HCT116 (cell line): Measurements from ENCODE around the gene GRIK3.

Experiments used
- CTCF ChIP-seq, 3 experiments: fragments of 200-600 bp in 1 of 3; sonication (generic) in 1 of 3; IDR thresholded peaks in 2 of 3; conservative IDR thresholded peaks in 1 of 3; 2 replicates each; pipeline ENCODE4 v1.5.1; 2012 to 2017; ENCODE audit warnings: low read depth in 2 of 3, low read length in 2 of 3, antibody characterized with exemption in 1 of 3, borderline replicate concordance in 1 of 3, control low read depth in 1 of 3, mild to moderate bottlenecking in 1 of 3, mixed read lengths in 1 of 3, mixed run types in 1 of 3, moderate library complexity in 1 of 3; ENCODE audit not compliant: insufficient read depth in 1 of 3
- EZH2phosphoT487 ChIP-seq: fragments of 200-600 bp; IDR thresholded peaks from 2 replicates; pipeline ENCODE4 v1.6.1; 2018; ENCODE audit warnings: antibody characterized with exemption, borderline replicate concordance
- JUND ChIP-seq: IDR thresholded peaks from 2 replicates; pipeline ENCODE4 v1.6.1; 2012
- POLR2A ChIP-seq: IDR thresholded peaks from 2 replicates; pipeline ENCODE4 v1.7.0; 2011; ENCODE audit warnings: borderline replicate concordance; ENCODE audit not compliant: insufficient read depth, insufficient read length; ENCODE audit errors: extremely low read depth
- POLR2AphosphoS5 ChIP-seq: IDR thresholded peaks from 2 replicates; pipeline ENCODE4 v1.6.1; 2011; ENCODE audit warnings: mild to moderate bottlenecking, low read depth, low read length, moderate library complexity
- REST ChIP-seq: IDR thresholded peaks from 2 replicates; pipeline ENCODE4 v1.6.1; 2012; ENCODE audit warnings: low read depth
- SIN3A ChIP-seq: IDR thresholded peaks from 2 replicates; pipeline ENCODE4 v1.6.1; 2012; ENCODE audit warnings: low read depth
- SP1 ChIP-seq: IDR thresholded peaks from 2 replicates; pipeline ENCODE4 v1.6.1; 2012; ENCODE audit warnings: low read depth
- ZBTB33 ChIP-seq: IDR thresholded peaks from 2 replicates; pipeline ENCODE4 v1.6.1; 2011; ENCODE audit warnings: mild to moderate bottlenecking, low read length, moderate library complexity; ENCODE audit not compliant: insufficient replicate concordance; ENCODE audit errors: extremely low read depth
- ZFX ChIP-seq: fragments of 450-650 bp; IDR thresholded peaks from 2 replicates; pipeline ENCODE4 v1.6.1; 2017
- ZNF274 ChIP-seq: fragments of 200-500 bp; sonication (Bioruptor generic); IDR thresholded peaks from 2 replicates; pipeline ENCODE4 v1.6.1; 2014; ENCODE audit warnings: mild to moderate bottlenecking, low read depth, low read length, inconsistent platforms
- TF ChIP-seq, protein P1 (sequence below): IDR thresholded peaks from 2 replicates; pipeline ENCODE4 v1.6.1; 2012
- TF ChIP-seq, protein P2 (sequence below): IDR thresholded peaks from 2 replicates; pipeline ENCODE4 v1.6.1; 2012

DNA sequence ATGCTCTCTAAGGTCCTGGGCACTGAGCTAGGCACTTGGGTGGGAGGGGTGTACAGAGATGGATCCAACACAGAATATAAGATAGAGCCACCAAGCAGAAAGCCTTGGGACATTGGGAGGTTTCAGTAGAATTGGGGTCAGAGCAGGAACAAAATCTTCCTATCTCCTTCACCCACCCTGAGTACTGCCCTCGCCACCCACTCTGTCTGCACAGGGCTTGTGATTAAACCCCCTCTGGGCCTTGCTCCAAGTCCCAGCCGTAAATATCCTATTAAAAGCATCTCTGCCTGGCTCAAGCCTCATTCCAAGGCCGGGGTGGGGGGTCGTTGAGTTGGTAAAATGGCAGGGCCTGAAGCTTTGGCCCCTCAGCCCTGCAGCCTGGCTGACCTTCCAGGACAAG lies 166.7 kb downstream of the GRIK3 start:
- TF ChIP-seq POLR2AphosphoS5 (no peak), CTCF (IDR thresholded peaks at IDR 0.05 in 2 of 3, conservative IDR thresholded peaks at IDR 0.05 in 1 of 3; ENCODE audit: borderline replicate concordance in 1 of 3, insufficient read depth in 1 of 3, low read depth in 2 of 3, low read length in 2 of 3) (no peak), ZFX (no peak), POLR2A (no peak), EZH2phosphoT487 (no peak), JUND (no peak), SP1 (no peak), REST (no peak), ZBTB33 (no peak), ZNF274 (no peak), SIN3A (no peak)
- TF ChIP-seq, protein P1, sequence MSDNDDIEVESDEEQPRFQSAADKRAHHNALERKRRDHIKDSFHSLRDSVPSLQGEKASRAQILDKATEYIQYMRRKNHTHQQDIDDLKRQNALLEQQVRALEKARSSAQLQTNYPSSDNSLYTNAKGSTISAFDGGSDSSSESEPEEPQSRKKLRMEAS = no peak
- TF ChIP-seq, protein P2, sequence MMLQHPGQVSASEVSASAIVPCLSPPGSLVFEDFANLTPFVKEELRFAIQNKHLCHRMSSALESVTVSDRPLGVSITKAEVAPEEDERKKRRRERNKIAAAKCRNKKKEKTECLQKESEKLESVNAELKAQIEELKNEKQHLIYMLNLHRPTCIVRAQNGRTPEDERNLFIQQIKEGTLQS = no peak
